Activated naive CD4-positive, alpha-beta T cell treated with anti-CD3 and anti-CD28 coated beads, Interleukin-2, amount 10 ng/mL, durations not matched to agents 7 days and 5 days (primary cell): ENCODE data around the gene DDC.
A peak's percentile ranks its signal among the peaks of the same experiment; 100 is the strongest.

Source experiments
- CTCF ChIA-PET: fragments of 350-600 bp; sonication (Branson Sonifier 250); formaldehyde crosslinking; loops from one replicate; lab custom pipeline; 2021; ENCODE audit warnings: antibody characterized with exemption; lab: Charles Lee
- DNase-seq: peaks from one replicate; pipeline ENCODE4 v3.0.0-alpha.2; 2020
- H3K27ac Mint-ChIP-seq: one replicate; pipeline ENCODE4 v1.8.0; 2021; ENCODE audit warnings: mild to moderate bottlenecking, moderate library complexity, mixed read lengths
- H3K27me3 Mint-ChIP-seq: one replicate; pipeline ENCODE4 v1.8.0; 2021; ENCODE audit warnings: mild to moderate bottlenecking, mixed read lengths
- H3K36me3 Mint-ChIP-seq: one replicate; pipeline ENCODE4 v1.8.0; 2021; ENCODE audit warnings: mixed read lengths
- H3K4me1 Mint-ChIP-seq: one replicate; pipeline ENCODE4 v1.8.0; 2021; ENCODE audit warnings: mixed read lengths
- H3K4me3 Mint-ChIP-seq: one replicate; pipeline ENCODE4 v1.8.0; 2021; ENCODE audit warnings: mild to moderate bottlenecking, moderate library complexity, mixed read lengths
- H3K9me3 Mint-ChIP-seq: one replicate; pipeline ENCODE4 v1.8.0; 2021; ENCODE audit warnings: mixed read lengths

Gene DDC, protein sequence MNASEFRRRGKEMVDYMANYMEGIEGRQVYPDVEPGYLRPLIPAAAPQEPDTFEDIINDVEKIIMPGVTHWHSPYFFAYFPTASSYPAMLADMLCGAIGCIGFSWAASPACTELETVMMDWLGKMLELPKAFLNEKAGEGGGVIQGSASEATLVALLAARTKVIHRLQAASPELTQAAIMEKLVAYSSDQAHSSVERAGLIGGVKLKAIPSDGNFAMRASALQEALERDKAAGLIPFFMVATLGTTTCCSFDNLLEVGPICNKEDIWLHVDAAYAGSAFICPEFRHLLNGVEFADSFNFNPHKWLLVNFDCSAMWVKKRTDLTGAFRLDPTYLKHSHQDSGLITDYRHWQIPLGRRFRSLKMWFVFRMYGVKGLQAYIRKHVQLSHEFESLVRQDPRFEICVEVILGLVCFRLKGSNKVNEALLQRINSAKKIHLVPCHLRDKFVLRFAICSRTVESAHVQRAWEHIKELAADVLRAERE

DNA sequence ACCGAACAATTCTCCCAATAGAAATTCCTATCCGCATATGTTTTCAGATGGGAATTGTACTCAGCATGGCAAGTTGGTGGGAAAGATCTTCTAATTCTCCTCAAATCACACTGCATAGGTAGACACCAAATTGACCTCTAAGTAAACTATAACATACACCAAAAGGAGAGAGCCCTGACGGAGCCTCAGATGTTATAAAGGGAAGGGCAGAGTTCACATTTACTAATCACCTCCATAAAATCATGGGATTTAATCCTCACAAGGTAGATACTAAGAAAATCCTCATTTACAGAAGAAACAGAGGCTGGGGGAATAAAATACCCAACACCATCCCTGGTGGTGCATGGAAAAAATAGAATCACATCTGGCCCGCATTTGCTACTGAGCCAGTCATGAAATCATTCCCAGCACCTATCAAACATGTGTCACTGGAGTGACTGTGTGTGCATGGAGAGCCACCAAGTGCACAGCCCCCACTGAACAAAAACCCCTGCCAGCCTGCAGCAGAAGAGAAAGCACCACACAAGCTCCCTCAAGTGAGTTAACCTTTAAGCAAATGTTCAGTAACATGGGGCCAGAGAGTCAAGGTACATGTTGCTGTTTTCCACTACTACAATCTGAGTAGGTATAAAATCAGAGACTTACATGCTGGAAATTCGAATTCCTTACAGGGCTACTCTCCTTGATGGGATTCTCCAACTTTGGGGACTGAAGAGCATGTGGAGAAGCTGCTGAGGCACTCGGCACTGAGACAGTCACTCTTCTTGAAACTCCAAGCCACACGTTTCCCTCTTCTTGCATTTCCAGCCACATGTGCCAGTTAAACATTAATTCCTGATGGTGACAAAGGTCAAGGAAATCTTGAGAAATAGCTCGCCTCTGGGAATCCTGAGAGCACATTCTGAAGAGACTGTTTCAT lies at the start of gene DDC:
Gene DDC (minus strand): TSS at position 766 of the 919 bp plus-strand sequence. CDS start 21,320 bp downstream, outside the sequence.
- Mint-ChIP-seq H3K4me1 (no peaks in the 10 kb centered on the region), H3K27me3 (peaks cover 32% of the 10 kb centered on the region)

DNA sequence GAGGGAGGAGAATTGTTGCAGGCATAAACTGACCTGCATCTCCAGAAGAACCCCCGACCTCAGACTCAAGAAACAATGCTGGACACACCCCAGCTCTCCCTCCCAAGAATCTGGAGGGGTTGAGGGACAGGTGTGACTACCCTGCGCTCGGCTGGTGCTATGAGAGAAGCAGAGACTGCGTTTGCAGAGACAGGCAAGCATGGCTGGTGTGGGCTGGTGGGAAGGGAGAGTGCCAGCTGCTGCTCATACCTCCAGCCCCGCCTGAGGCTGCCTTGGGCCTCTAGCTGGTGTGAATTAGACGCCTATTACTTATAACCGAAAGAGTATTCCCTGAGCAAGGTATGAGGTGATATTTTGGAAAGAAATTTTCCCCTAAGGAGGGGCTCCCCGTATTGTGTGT lies 48.3 kb upstream of the DDC start:
- no peaks in the 10 kb centered on the region for H3K9me3 Mint-ChIP-seq
- no peak overlapping the region for H3K4me3 Mint-ChIP-seq
- peaks cover 35% of the 10 kb centered on the region for H3K4me1 Mint-ChIP-seq
- H3K36me3 Mint-ChIP-seq = peaks cover 11% of the 10 kb centered on the region
- H3K27ac Mint-ChIP-seq = no peak overlapping the region
- peaks cover 13% of the 10 kb centered on the region for H3K27me3 Mint-ChIP-seq
- CTCF ChIA-PET = interaction anchor here (2.3 to 3.7 kb wide), 3 partner anchors 19 to 145 kb away, joined by 6 to 23 read pairs (median 20); no protein-coding TSS in a partner anchor
- DNase-seq = no peak

More for the DNA sequence above, at the start of gene DDC:
- DNase-seq = no peak
- CTCF ChIA-PET = no interaction called here
- Mint-ChIP-seq H3K27ac (no peak within 1 kb of the TSS), H3K4me3 (no peak within 1 kb of the TSS), H3K36me3 (no peaks in the 10 kb centered on the region), H3K9me3 (no peaks in the 10 kb centered on the region)

DNA sequence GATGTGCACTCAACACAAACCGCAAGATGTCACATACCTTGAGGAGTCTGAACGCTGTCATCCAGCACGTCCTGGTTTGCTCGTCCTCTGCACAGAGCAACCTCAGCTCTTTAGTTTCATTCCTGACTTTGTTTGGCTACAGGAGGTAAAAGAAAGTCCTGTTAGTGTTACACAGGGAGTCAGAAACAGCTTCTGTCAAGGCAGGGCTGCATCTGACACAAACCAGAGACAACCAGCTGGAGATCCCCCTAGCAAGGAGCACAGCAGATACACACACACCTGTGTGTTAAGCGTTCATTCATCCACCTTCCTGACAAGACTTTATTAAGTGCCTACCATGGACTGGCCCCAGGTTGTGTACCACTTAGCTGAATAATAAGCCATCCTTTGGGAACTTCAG lies 47.5 kb upstream of the DDC start:
- DNase-seq = no peak
- CTCF ChIA-PET = interaction anchor here (1.0 to 3.7 kb wide), 5 partner anchors 19 to 145 kb away, joined by 5 to 23 read pairs (median 9); no protein-coding TSS in a partner anchor
- H3K36me3 Mint-ChIP-seq = peaks cover 19% of the 10 kb centered on the region
- H3K27ac Mint-ChIP-seq = no peak overlapping the region
- peaks cover 43% of the 10 kb centered on the region for H3K4me1 Mint-ChIP-seq
- H3K9me3 Mint-ChIP-seq = peaks cover 7% of the 10 kb centered on the region
- no peak overlapping the region for H3K4me3 Mint-ChIP-seq
- H3K27me3 Mint-ChIP-seq = peaks cover 11% of the 10 kb centered on the region

DNA sequence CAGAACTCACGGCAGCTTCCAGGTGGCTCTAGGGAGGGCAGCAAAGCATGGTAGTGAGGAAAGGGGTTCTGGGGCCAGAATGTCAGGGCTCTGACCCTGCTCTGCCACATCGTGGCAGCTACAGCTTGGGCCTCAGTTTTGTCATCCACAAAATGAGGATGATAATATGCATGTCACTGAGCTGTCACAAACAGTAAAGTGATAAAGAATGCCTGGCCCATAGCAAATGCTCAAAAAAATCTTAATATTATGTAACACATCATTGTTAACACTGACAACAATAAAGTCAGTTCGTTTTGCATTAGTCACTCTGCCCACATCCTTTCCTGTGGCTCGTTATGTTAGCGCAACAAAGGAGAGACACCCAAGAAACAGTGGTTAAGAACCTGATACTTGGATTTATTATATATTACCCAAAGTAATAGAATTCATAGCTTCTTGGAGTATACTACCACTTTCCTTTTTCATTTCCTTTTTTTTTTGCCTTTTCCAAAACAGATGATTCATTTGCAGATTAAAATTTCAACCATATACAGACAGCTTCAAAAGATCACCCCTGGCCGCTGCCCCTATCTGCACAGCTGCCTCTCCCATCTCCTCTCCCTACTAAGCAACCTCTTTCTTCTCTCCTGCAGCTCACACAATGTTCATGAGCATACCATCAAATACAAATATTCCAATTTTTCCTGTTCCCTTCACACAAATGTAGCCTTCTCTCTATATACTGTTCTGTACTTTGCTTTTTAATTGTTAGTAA lies 45.5 kb upstream of the DDC start:
- H3K4me3 Mint-ChIP-seq = no peak overlapping the region
- peaks cover 15% of the 10 kb centered on the region for H3K9me3 Mint-ChIP-seq
- H3K27ac Mint-ChIP-seq = peak overlapping the region; percentile 74
- H3K36me3 Mint-ChIP-seq = peaks cover 27% of the 10 kb centered on the region
- H3K27me3 Mint-ChIP-seq = peaks cover 11% of the 10 kb centered on the region
- peaks cover 48% of the 10 kb centered on the region for H3K4me1 Mint-ChIP-seq
- peak; percentile 74 for DNase-seq
- CTCF ChIA-PET = interaction anchor here (0.7 to 3.7 kb wide), 8 partner anchors 16 to 552 kb away, joined by 3 to 23 read pairs (median 4); no protein-coding TSS in a partner anchor

DNA sequence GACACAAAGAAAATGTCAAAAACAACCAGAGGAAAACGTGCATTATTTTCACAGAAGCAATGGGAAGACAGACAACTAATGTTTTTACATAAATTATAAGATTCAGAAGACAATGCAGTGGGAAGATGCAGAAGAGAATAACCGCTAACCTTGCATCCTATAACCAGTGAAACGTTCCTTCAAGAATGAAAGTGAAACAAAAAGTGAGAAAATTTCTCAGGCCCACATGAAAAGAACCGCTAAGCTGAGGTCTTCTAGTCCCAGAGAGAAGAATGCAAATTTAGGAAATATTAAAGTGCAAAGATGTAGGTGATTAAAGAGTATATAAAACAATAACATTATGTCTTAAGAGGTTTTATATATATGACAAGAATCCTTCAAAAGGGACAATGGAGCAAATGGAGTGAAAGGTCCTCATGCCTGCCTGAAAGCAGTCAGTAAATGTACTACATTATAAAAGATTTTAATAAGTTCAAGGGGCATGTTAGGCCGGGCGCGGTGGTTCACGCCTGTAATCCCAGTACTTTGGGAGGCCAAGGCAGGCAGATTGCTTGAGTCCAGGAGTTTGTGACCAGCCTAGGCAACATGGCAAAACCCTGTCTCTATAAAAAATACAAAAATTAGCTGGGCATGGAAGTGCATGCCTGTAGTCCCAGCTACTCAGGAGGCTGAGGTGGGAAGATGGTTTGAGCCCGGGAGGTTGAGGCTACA lies 43.1 kb upstream of the DDC start:
- DNase-seq = no peak
- Mint-ChIP-seq H3K27me3 (peaks cover 11% of the 10 kb centered on the region), H3K36me3 (peaks cover 27% of the 10 kb centered on the region), H3K4me1 (peaks cover 40% of the 10 kb centered on the region), H3K27ac (peak overlapping the region; percentile 64), H3K4me3 (no peak overlapping the region), H3K9me3 (peaks cover 15% of the 10 kb centered on the region)
- CTCF ChIA-PET = interaction anchor here (1.1 to 1.5 kb wide), 2 partner anchors 10 to 140 kb away, joined by 3 to 4 read pairs; no protein-coding TSS in a partner anchor

DNA sequence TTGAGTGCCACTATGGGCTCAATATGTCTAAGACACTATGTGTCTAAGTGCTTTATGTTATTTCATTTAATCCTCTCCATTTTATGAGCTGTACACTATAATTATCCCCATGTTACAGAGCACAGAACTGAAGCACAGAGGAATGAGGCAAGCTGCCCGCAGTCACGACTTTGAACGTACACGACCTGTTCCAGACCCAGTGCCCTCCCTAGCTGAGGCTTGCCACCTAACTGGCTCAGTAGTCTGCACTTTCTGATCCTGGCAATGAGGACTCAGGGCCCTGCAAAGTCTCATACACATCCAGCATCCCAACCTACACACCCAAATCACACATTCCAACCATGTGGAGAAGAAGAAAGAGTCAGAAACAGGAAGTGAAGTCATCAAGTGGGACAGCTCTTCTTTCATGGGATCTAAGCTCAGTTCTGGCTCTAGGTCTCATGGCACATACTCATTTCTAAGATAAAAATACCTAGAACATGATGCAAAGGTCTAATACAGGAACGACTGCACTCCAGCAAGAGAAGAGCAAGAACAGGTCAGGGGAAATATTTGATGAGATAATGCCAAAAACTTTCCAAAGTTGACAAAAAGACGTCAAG lies 42.4 kb upstream of the DDC start:
- Mint-ChIP-seq H3K9me3 (peaks cover 15% of the 10 kb centered on the region), H3K27me3 (peaks cover 11% of the 10 kb centered on the region), H3K4me3 (no peak overlapping the region), H3K36me3 (peaks cover 27% of the 10 kb centered on the region), H3K4me1 (peaks cover 40% of the 10 kb centered on the region), H3K27ac (peak overlapping the region; percentile 64)
- CTCF ChIA-PET = interaction anchor here (1.1 to 1.5 kb wide), 2 partner anchors 12 to 140 kb away, joined by 4 read pairs; no protein-coding TSS in a partner anchor
- DNase-seq = no peak

DNA sequence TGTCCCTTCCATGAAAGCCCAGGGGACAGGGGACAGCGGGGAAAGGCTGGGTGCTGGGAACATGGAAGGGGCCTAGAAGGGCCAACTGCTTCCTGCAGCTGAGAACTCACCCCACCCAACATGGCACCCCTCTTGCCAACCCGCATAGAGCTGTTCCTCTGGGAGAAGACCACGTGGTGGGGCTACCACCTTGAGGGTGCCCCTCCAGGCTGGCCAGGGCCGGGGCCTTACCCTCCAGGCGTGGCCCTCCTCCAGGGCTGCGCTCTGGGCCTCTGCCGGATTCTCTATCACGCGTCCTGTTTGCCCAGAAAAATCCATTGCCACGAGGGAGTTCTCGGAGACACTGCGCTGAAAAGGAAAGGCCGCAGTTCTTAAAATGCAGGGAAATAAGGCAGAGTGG lies 39.9 kb upstream of the DDC start:
- no peak overlapping the region for H3K27ac Mint-ChIP-seq
- H3K4me3 Mint-ChIP-seq = no peak overlapping the region
- CTCF ChIA-PET = interaction anchor here (1.0 kb wide), 1 partner anchor 556 kb away, joined by 3 read pairs; no protein-coding TSS in a partner anchor
- no peak for DNase-seq
- peaks cover 27% of the 10 kb centered on the region for H3K4me1 Mint-ChIP-seq
- H3K36me3 Mint-ChIP-seq = peaks cover 21% of the 10 kb centered on the region
- H3K27me3 Mint-ChIP-seq = peaks cover 8% of the 10 kb centered on the region
- peaks cover 15% of the 10 kb centered on the region for H3K9me3 Mint-ChIP-seq

DNA sequence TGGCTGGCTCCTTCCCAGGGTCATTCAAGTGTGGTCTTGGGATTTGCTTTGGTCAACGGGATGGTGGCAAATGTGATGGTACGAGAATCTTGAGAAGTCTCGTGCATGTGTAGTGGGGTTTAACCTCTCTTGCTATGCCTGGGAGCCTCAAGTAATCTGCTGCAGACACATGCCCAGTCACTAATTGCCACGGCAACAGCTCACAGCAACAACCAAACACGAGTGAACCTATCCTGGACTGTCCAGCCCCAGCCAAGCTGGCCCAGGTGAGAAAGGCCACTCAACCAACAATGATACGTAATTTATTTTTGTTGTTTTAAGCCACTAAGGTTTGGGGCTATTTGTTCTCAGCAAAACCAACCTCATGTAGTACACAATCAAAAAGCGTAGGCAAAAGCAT lies 38.1 kb upstream of the DDC start:
- Mint-ChIP-seq H3K4me3 (no peak overlapping the region), H3K4me1 (peaks cover 18% of the 10 kb centered on the region), H3K9me3 (peaks cover 13% of the 10 kb centered on the region), H3K27ac (no peak overlapping the region), H3K36me3 (peaks cover 14% of the 10 kb centered on the region), H3K27me3 (peaks cover 8% of the 10 kb centered on the region)
- CTCF ChIA-PET = no interaction called here
- DNase-seq = no peak

DNA sequence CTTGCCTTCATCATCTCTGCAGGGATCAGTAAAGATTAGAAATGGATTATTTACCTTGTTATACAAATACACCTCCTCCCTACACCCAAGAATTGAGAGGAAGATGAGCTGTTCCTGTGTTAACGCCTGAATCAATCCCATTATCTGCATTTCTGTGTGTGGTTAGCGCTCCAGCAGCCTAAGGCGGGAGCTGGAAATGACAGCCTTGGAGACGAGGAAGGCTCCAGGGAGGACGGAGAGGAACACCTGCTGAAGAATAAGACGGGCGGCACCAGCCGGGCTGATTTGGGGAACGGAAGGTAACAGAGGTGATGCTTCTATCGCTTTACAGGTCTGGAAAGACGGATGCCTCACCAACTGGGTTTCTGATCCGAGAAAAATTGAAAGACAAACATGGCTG lies 34.2 kb upstream of the DDC start:
- no peak for DNase-seq
- CTCF ChIA-PET = no interaction called here
- Mint-ChIP-seq H3K27ac (no peak overlapping the region), H3K4me1 (peaks cover 28% of the 10 kb centered on the region), H3K27me3 (peaks cover 5% of the 10 kb centered on the region), H3K9me3 (no peaks in the 10 kb centered on the region), H3K4me3 (no peak overlapping the region), H3K36me3 (no peaks in the 10 kb centered on the region)

DNA sequence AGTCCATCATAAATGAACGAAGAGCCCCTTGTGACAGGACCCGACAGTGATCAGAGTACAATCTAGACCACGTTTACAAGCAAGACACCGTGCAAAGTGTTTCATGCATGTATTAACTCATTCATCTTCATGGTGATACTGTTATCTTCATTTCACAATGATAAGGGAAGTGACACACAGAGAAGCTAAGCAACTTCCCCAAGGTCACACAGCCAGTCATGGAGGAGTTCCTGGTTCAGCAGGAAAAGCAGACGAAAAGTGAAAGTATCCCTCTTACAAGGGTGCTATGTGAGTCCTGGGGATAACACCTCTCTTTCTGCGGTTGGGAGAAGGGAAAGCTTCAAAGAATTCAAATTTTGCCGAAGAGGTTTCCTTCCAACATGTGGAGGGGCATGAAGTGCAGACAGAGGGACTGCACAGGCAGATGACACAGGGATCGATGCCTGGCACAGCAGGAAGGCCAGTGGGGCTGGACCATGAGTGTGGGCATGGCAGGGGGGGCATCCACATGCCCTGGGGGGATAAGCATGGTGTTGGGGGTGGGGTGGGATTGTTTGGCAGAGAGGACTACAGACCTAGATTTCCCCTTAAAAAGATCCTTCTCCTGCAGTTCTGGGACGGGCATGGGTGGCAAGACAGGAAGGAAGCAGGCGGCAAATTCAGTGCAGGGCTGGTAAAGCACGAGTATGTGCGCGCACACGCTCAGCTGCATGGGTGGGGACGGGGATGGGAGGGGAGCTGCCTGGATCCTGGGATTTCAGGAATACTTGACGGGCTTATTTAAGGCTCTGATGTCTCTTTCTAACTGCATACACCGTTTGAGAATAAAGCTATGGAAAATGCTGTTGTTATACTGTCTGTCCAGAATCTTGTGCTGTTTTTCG lies 33.5 kb upstream of the DDC start:
- Mint-ChIP-seq H3K36me3 (no peaks in the 10 kb centered on the region), H3K27ac (no peak overlapping the region)

DNA sequence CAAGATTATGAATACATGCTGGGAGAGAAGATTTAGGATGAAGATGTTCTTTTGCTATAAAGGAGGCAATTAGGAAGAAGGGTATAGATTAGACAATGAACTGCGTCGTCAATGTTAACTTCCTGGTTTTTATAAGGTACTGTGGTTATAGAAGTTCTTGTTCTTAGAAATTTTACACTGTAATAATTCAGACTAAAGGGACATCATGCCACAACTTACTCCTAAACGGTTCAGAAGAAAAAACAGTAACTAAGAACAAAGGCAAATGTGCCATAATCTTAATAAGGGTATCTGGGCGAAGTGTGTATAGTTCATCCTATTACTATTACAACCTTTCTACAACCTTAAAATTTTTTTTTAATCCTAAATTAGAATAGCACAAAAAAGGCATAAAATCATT lies 31.3 kb upstream of the DDC start:
- no peak overlapping the region for H3K27ac Mint-ChIP-seq
- H3K36me3 Mint-ChIP-seq = no peaks in the 10 kb centered on the region
- H3K4me3 Mint-ChIP-seq = no peak overlapping the region
- CTCF ChIA-PET = interaction anchor here (0.7 to 0.9 kb wide), 2 partner anchors 22 to 82 kb away, joined by 3 read pairs; no protein-coding TSS in a partner anchor
- H3K27me3 Mint-ChIP-seq = peaks cover 5% of the 10 kb centered on the region
- DNase-seq = no peak
- H3K9me3 Mint-ChIP-seq = no peaks in the 10 kb centered on the region
- peaks cover 34% of the 10 kb centered on the region for H3K4me1 Mint-ChIP-seq

More for the DNA sequence above, 33.5 kb upstream of the DDC start:
- Mint-ChIP-seq H3K4me3 (no peak overlapping the region), H3K4me1 (peaks cover 34% of the 10 kb centered on the region), H3K9me3 (no peaks in the 10 kb centered on the region), H3K27me3 (peaks cover 5% of the 10 kb centered on the region)
- CTCF ChIA-PET = interaction anchor here (1.4 to 1.5 kb wide), 2 partner anchors 10 to 33 kb away, joined by 3 to 4 read pairs; no protein-coding TSS in a partner anchor
- DNase-seq = no peak
